ENCODE results near the gene PIP5K1B.
"Not testable (repeated sequence)": the region's sequence is repeated elsewhere in the genome, so short reads cannot be mapped to it uniquely, and the experiment has no call there.

DNA sequence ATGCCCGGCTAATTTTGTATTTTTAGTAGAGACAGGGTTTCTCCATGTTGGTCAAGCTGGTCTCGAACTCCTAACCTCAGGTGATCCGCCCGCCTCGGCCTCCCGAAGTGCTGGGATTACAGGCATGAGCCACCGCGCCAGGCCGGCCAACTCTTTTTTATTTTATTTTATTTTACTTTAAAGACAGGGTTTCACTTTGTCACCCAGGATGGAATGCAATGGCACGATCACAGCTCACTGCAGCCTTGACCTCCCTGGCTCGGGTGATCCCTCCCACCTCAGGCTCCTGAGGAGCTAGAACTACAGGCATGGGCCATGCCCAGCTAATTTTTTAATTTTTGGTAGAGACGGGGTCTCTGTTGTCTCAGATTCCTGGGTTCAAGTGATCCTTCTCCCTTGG lies 345.9 kb downstream of the PIP5K1B start:
- TF ChIP-seq, protein P1, sequence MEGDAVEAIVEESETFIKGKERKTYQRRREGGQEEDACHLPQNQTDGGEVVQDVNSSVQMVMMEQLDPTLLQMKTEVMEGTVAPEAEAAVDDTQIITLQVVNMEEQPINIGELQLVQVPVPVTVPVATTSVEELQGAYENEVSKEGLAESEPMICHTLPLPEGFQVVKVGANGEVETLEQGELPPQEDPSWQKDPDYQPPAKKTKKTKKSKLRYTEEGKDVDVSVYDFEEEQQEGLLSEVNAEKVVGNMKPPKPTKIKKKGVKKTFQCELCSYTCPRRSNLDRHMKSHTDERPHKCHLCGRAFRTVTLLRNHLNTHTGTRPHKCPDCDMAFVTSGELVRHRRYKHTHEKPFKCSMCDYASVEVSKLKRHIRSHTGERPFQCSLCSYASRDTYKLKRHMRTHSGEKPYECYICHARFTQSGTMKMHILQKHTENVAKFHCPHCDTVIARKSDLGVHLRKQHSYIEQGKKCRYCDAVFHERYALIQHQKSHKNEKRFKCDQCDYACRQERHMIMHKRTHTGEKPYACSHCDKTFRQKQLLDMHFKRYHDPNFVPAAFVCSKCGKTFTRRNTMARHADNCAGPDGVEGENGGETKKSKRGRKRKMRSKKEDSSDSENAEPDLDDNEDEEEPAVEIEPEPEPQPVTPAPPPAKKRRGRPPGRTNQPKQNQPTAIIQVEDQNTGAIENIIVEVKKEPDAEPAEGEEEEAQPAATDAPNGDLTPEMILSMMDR (IDR thresholded peaks at IDR 0.05; ENCODE audit: low read length): not testable (repeated sequence)
- not testable (repeated sequence) for TF ChIP-seq EZH2 (optimal IDR thresholded peaks at IDR 0.05; ENCODE audit: low read depth, low read length)

Measured in MM.1S (cell line).